MCF 10A (cell line): Measurements from ENCODE around the gene SOX15. TPM values are rescaled to one million over a fixed set of nuclear protein-coding genes. Genes with fewer than 3 reads are reported as not detected.
"Not testable (repeated sequence)": the region's sequence is repeated elsewhere in the genome, so short reads cannot be mapped to it uniquely, and the experiment has no call there.

Experiments
- BruUV-seq: library from RNA; stranded (reverse); fragments of 400-500 nt; replicated peaks from 2 replicates; lab custom pipeline; 2021; lab: Mats Ljungman, UMichigan
- CTCF ChIA-PET: fragments of 300-600 bp; sonication (Branson Sonifier 250); formaldehyde crosslinking; extraction: SDS; loops from one replicate; lab custom pipeline; 2021; ENCODE audit warnings: antibody characterized with exemption, inconsistent platforms; lab: Yijun Ruan, JAX
- POLR2A ChIA-PET: fragments of 300-600, 350-650 bp; sonication (Branson Sonifier 250); formaldehyde crosslinking; extraction: SDS; loops from one replicate; lab custom pipeline; 2020; ENCODE audit warnings: antibody characterized with exemption, inconsistent platforms; lab: Yijun Ruan, JAX
- DNase-seq: peaks from one replicate; pipeline ENCODE4 v3.0.0-alpha.2; 2018; ENCODE audit not compliant: unreplicated experiment
- H3K27ac Mint-ChIP-seq: one replicate; pipeline ENCODE4 v1.8.0; 2022; ENCODE audit warnings: mild to moderate bottlenecking, low read depth, mixed read lengths; ENCODE audit not compliant: unreplicated experiment
- H3K27me3 Mint-ChIP-seq: one replicate; pipeline ENCODE4 v1.8.0; 2022; ENCODE audit warnings: mixed read lengths; ENCODE audit not compliant: insufficient read depth, unreplicated experiment
- H3K36me3 Mint-ChIP-seq: one replicate; pipeline ENCODE4 v1.8.0; 2022; ENCODE audit warnings: mild to moderate bottlenecking, moderate library complexity, mixed read lengths; ENCODE audit not compliant: insufficient read depth, unreplicated experiment
- H3K4me1 Mint-ChIP-seq: one replicate; pipeline ENCODE4 v1.8.0; 2022; ENCODE audit warnings: mixed read lengths; ENCODE audit not compliant: insufficient read depth, unreplicated experiment
- H3K4me3 Mint-ChIP-seq: one replicate; pipeline ENCODE4 v1.8.0; 2022; ENCODE audit warnings: mild to moderate bottlenecking, moderate library complexity, mixed read lengths; ENCODE audit not compliant: unreplicated experiment
- H3K9me3 Mint-ChIP-seq: one replicate; pipeline ENCODE4 v1.8.0; 2022; ENCODE audit warnings: mixed read lengths; ENCODE audit not compliant: unreplicated experiment
- intact Hi-C: fragments of 100-400 bp; cut with micrococcal nuclease; formaldehyde crosslinking; loops from 2 replicates; pipeline ENCODE4 v1.14.1; 2022
- total RNA-seq: library from RNA; stranded (reverse); gene quantifications from 2 replicates; pipeline ENCODE4 v1.2.3, GENCODE V29; 2022
- TF ChIP-seq, protein P1 (sequence below): fragments of 200-600 bp; IDR thresholded peaks from one replicate; pipeline ENCODE4 v1.8.0; 2022; ENCODE audit warnings: antibody characterized with exemption, mild to moderate bottlenecking; ENCODE audit not compliant: unreplicated experiment

The SOX15 gene
- total RNA-seq, 1 experiment from 2014 or later, result 34.4 TPM

DNA sequence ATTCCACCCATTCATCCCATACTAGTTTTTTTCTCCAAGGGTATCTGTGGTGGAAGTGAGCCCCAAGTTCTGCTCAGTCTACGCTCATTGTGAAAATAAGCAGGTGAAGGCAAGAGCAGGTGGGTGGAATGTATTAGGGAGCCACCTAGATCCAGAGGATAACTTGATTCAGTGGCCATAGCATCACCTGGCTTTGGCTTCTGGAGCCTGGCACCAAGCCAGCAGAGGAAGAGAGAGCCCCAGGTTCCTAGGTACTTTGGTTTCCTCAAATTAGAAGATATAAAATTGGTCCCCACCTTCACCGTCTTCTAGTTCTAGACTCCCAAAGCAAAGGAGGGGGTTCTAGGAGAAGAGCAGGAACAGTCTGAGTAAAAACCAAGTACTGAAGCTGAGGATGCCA lies 20.7 kb upstream of the SOX15 start:
- ChIA-PET POLR2A (interaction anchor here (0.6 to 10.5 kb wide), 5 partner anchors 10 to 76 kb away, joined by 3 to 206 read pairs (median 5); partner anchors contain the start of genes MPDU1, SAT2, SOX15 and TP53), CTCF (interaction anchor here (0.8 to 1.9 kb wide), 5 partner anchors 10 to 62 kb away, joined by 3 to 6 read pairs (median 4); no protein-coding TSS in a partner anchor)
- H3K4me1 Mint-ChIP-seq, result peaks cover 32% of the 10 kb centered on the region
- H3K4me3 Mint-ChIP-seq, result peak overlapping the region; percentile 38
- intact Hi-C loops, result no loop called here
- no peaks in the 10 kb centered on the region for H3K9me3 Mint-ChIP-seq
- DNase-seq, result no peak
- H3K27ac Mint-ChIP-seq, result peak overlapping the region; percentile 57
- H3K36me3 Mint-ChIP-seq, result peaks cover 46% of the 10 kb centered on the region
- TF ChIP-seq, protein P1, sequence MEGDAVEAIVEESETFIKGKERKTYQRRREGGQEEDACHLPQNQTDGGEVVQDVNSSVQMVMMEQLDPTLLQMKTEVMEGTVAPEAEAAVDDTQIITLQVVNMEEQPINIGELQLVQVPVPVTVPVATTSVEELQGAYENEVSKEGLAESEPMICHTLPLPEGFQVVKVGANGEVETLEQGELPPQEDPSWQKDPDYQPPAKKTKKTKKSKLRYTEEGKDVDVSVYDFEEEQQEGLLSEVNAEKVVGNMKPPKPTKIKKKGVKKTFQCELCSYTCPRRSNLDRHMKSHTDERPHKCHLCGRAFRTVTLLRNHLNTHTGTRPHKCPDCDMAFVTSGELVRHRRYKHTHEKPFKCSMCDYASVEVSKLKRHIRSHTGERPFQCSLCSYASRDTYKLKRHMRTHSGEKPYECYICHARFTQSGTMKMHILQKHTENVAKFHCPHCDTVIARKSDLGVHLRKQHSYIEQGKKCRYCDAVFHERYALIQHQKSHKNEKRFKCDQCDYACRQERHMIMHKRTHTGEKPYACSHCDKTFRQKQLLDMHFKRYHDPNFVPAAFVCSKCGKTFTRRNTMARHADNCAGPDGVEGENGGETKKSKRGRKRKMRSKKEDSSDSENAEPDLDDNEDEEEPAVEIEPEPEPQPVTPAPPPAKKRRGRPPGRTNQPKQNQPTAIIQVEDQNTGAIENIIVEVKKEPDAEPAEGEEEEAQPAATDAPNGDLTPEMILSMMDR, result no peak
- no peaks in the 10 kb centered on the region for H3K27me3 Mint-ChIP-seq
- no TSS peak for BruUV-seq

DNA sequence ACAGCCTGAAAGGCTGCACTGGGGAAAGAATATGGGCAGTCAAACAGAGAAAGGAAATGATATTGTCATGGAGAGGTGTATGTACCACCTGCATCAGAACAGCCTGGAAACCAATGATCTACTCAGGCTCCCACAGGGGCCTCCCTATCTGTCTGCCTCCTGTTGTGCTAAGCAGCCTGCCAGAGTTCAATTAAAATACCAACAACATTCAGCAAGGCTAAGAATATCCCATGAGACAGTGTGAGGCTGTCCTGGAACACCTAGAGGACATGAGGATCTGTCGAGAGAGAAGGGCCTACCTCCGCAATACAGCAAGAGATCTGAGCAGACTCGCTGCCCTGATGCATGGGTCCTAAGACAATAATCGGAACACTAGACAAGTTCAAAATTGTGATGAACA lies 16.4 kb upstream of the SOX15 start:
- H3K36me3 Mint-ChIP-seq, result peaks cover 81% of the 10 kb centered on the region
- TF ChIP-seq, protein P1, result no peak
- intact Hi-C loops, result no loop called here
- BruUV-seq, result no TSS peak
- ChIA-PET POLR2A (interaction anchor here (10.5 kb wide), 1 partner anchor 18 kb away, joined by 206 read pairs; the partner anchor contains the start of genes MPDU1 and SOX15), CTCF (no interaction called here)
- no peak for DNase-seq
- H3K27ac Mint-ChIP-seq, result no peak overlapping the region
- H3K9me3 Mint-ChIP-seq, result no peaks in the 10 kb centered on the region
- no peak overlapping the region for H3K4me3 Mint-ChIP-seq
- H3K4me1 Mint-ChIP-seq, result peaks cover 10% of the 10 kb centered on the region
- H3K27me3 Mint-ChIP-seq, result no peaks in the 10 kb centered on the region

DNA sequence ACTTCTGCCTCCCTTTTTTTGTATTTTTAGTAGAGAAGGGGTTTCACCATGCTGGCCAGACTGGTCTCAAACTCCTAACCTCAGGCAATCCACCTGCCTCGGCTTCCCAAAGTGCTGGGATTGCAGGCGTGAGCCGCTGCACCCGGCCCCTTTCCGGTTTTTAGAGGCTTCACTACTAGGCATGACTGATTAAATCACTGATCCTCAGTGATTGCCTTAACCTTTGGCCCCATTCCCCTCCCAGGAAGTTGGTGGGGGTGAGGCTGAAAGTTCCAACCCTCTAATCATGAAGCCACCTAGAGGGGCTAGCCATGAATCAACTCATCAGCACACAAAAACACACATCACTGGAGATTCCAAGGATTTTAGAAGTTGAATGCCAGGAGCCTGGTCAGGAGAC lies 7.7 kb upstream of the SOX15 start:
- H3K27me3 Mint-ChIP-seq, intact Hi-C loops, H3K27ac Mint-ChIP-seq, POLR2A ChIA-PET, DNase-seq, H3K9me3 Mint-ChIP-seq, H3K4me3 Mint-ChIP-seq, H3K4me1 Mint-ChIP-seq, BruUV-seq: not testable (repeated sequence)
- CTCF ChIA-PET, result interaction anchor here (0.6 kb wide), 1 partner anchor 8 kb away, joined by 3 read pairs; no protein-coding TSS in a partner anchor
- peaks cover 98% of the 10 kb centered on the region for H3K36me3 Mint-ChIP-seq

DNA sequence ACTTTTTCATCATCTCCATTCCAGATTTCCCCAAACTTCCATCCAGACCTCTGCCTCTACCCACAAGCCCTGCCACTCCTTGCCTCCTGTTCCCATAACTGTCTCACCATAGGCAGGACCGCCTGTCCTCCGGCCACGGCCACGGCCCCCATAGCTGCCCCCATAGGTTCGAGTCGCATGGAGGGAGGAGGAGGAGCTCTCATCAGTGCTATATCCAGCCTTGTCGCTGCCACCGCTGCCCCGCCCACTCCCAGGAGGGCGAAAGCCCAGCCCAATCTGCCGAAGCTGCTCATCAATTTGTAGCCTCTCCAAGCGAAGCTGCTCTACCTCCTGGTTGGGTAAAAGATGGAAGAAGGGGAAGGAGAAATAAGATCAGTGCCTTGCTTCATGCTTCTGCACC lies 3.4 kb upstream of the SOX15 start:
- BruUV-seq, result no TSS peak
- CTCF ChIA-PET, result interaction anchor here (0.6 to 1.3 kb wide), 3 partner anchors 21 to 131 kb away, joined by 3 read pairs; no protein-coding TSS in a partner anchor
- Mint-ChIP-seq H3K27me3 (no peaks in the 10 kb centered on the region), H3K4me3 (no peak overlapping the region), H3K4me1 (peaks cover 18% of the 10 kb centered on the region), H3K27ac (no peak overlapping the region), H3K36me3 (peaks cover 73% of the 10 kb centered on the region), H3K9me3 (no peaks in the 10 kb centered on the region)
- POLR2A ChIA-PET, result interaction anchor here (11.2 to 14.9 kb wide), 2 partner anchors 18 kb away, joined by 206 to 294 read pairs; partner anchors contain the start of genes CD68 and FXR2
- DNase-seq, result no peak
- TF ChIP-seq, protein P1, result no peak
- intact Hi-C loops, result no loop called here
